Measurements from ENCODE around the gene OGG1. TPM values are rescaled to one million over a fixed set of nuclear protein-coding genes. Genes with fewer than 3 reads are reported as not detected.
A peak's percentile ranks its signal among the peaks of the same experiment; 100 is the strongest.

The OGG1 gene
- total and polyA plus RNA-seq, 4 donors: 15.7 to 32.6 (median 25.9) TPM

GRCh38 chr3:9747267-9747666 lies 2.5 kb upstream of the OGG1 start:
- no peak overlapping the region for H3K27ac ChIP-seq (ENCODE audit: low read depth in 1 of 2, low read length in 2 of 2)
- no peaks in the 10 kb centered on the region for H3K9me3 ChIP-seq (ENCODE audit: control insufficient read depth, low read length)
- ATAC-seq (ENCODE audit: low FRiP score) (no peak), DNase-seq (no peak)
- no peaks in the 10 kb centered on the region for H3K27me3 ChIP-seq (ENCODE audit: control insufficient read depth in 1 of 2, insufficient read depth in 2 of 2, low read length in 1 of 2)
- intact Hi-C loops (cut with DNase I): no loop called here
- no peak overlapping the region for H3K4me3 ChIP-seq (ENCODE audit: low read length in 2 of 2)
- 86 to 88% methylated on average over 8 of the region's 8 CpGs for WGBS, 2 donors
- H3K36me3 ChIP-seq (ENCODE audit: control insufficient read depth in 1 of 2, insufficient read depth in 2 of 2, low read length in 1 of 2): peaks cover 4 to 13% of the 10 kb centered on the region in 2 donors
- no peaks in the 10 kb centered on the region for H3K4me1 ChIP-seq (ENCODE audit: control insufficient read depth in 1 of 2, insufficient read depth in 2 of 2, low read length in 2 of 2)

GRCh38 chr3:9748031-9748430 lies 1.7 kb upstream of the OGG1 start:
- intact Hi-C loops (cut with DNase I): no loop called here
- H3K9me3 ChIP-seq (ENCODE audit: control insufficient read depth, low read length): no peaks in the 10 kb centered on the region
- no peak overlapping the region for H3K27ac ChIP-seq (ENCODE audit: low read depth in 1 of 2, low read length in 2 of 2)
- H3K36me3 ChIP-seq (ENCODE audit: control insufficient read depth in 1 of 2, insufficient read depth in 2 of 2, low read length in 1 of 2): peaks cover 4 to 11% of the 10 kb centered on the region in 2 donors
- no peaks in the 10 kb centered on the region for H3K27me3 ChIP-seq (ENCODE audit: control insufficient read depth in 1 of 2, insufficient read depth in 2 of 2, low read length in 1 of 2)
- DNase-seq (no peak), ATAC-seq (ENCODE audit: low FRiP score) (no peak)
- 98 to 100% methylated on average over 2 of the region's 2 CpGs for WGBS, 2 donors
- no peak overlapping the region for H3K4me3 ChIP-seq (ENCODE audit: low read length in 2 of 2)
- no peaks in the 10 kb centered on the region for H3K4me1 ChIP-seq (ENCODE audit: control insufficient read depth in 1 of 2, insufficient read depth in 2 of 2, low read length in 2 of 2)

DNA sequence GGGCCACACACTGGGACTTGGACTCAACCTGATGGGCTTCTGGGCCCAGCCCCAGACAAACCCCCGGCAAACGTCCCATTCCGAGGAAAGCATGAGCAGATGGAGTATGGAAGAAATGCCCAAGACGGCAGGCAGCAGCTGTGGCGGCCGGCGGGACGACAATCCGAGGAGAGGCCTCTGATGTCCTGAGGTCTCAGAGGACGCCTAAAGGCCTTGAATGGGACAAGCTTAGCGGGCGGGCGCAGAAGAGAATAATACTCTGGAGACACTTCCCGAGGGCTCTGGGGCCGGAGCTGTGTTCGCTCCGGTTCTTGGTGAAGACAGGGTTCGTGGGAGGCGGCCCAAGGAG lies 482 bp upstream of the OGG1 start:
- Histone ChIP-seq H3K4me1 (ENCODE audit: control insufficient read depth in 1 of 2, insufficient read depth in 2 of 2, low read length in 2 of 2) (no peaks in the 10 kb centered on the region), H3K27ac (ENCODE audit: low read depth in 1 of 2, low read length in 2 of 2) (peak overlapping the region; percentile 12 to 74), H3K27me3 (ENCODE audit: control insufficient read depth in 1 of 2, insufficient read depth in 2 of 2, low read length in 1 of 2) (no peaks in the 10 kb centered on the region), H3K4me3 (ENCODE audit: low read length in 2 of 2) (peak overlapping the region; percentile 19 to 32), H3K36me3 (ENCODE audit: control insufficient read depth in 1 of 2, insufficient read depth in 2 of 2, low read length in 1 of 2) (peaks cover 0 to 7% of the 10 kb centered on the region in 2 donors), H3K9me3 (ENCODE audit: control insufficient read depth, low read length) (no peaks in the 10 kb centered on the region)
- DNase-seq: no peak
- intact Hi-C loops (cut with DNase I): loop anchor here in 1 of 2 donors (1.0 kb wide), 1 partner anchor 18 kb away; the partner anchor contains the start of gene BRPF1
- ATAC-seq (ENCODE audit: low FRiP score): no peak
- WGBS, 2 donors: 0 to 1% methylated on average over 19 of the region's 19 CpGs

- intact Hi-C loops (cut with DNase I): loop anchor here (5.0 kb wide), 1 partner anchor 42 kb away; the partner anchor contains the start of genes ARPC4 (in 2 of the 2) and TADA3 (in 2 of the 2)
- no peak for ATAC-seq (ENCODE audit: low FRiP score)
- Histone ChIP-seq H3K27ac (ENCODE audit: low read depth in 1 of 2, low read length in 2 of 2) (no peak overlapping the region), H3K27me3 (ENCODE audit: control insufficient read depth in 1 of 2, insufficient read depth in 2 of 2, low read length in 1 of 2) (no peaks in the 10 kb centered on the region), H3K4me1 (ENCODE audit: control insufficient read depth in 1 of 2, insufficient read depth in 2 of 2, low read length in 2 of 2) (no peaks in the 10 kb centered on the region), H3K9me3 (ENCODE audit: control insufficient read depth, low read length) (no peaks in the 10 kb centered on the region), H3K4me3 (ENCODE audit: low read length in 2 of 2) (peak overlapping the region; percentile 24 to 29), H3K36me3 (ENCODE audit: control insufficient read depth in 1 of 2, insufficient read depth in 2 of 2, low read length in 1 of 2) (no peaks in the 10 kb centered on the region)
- DNase-seq: no peak
- WGBS, 2 donors: 27 to 31% methylated on average over 17 of the region's 17 CpGs
Observed at GRCh38 chr3:9750556-9751411, 1.0 kb downstream of the OGG1 start.

GRCh38 chr3:9754678-9755077 lies 4.9 kb downstream of the OGG1 start:
- no peak overlapping the region for H3K27ac ChIP-seq (ENCODE audit: low read depth in 1 of 2, low read length in 2 of 2)
- no peaks in the 10 kb centered on the region for H3K9me3 ChIP-seq (ENCODE audit: control insufficient read depth, low read length)
- no peaks in the 10 kb centered on the region for H3K4me1 ChIP-seq (ENCODE audit: control insufficient read depth in 1 of 2, insufficient read depth in 2 of 2, low read length in 2 of 2)
- no peak for ATAC-seq (ENCODE audit: low FRiP score)
- no peaks in the 10 kb centered on the region for H3K27me3 ChIP-seq (ENCODE audit: control insufficient read depth in 1 of 2, insufficient read depth in 2 of 2, low read length in 1 of 2)
- 74 to 76% methylated on average over 8 of the region's 8 CpGs for WGBS, 2 donors
- intact Hi-C loops (cut with DNase I): loop anchor here (5.0 kb wide), 1 partner anchor 38 kb away; the partner anchor contains the start of genes ARPC4 (in 2 of the 2) and TADA3 (in 2 of the 2)
- H3K36me3 ChIP-seq (ENCODE audit: control insufficient read depth in 1 of 2, insufficient read depth in 2 of 2, low read length in 1 of 2): peaks cover 0 to 7% of the 10 kb centered on the region in 2 donors
- no peak overlapping the region for H3K4me3 ChIP-seq (ENCODE audit: low read length in 2 of 2)
- no peak for DNase-seq

DNA sequence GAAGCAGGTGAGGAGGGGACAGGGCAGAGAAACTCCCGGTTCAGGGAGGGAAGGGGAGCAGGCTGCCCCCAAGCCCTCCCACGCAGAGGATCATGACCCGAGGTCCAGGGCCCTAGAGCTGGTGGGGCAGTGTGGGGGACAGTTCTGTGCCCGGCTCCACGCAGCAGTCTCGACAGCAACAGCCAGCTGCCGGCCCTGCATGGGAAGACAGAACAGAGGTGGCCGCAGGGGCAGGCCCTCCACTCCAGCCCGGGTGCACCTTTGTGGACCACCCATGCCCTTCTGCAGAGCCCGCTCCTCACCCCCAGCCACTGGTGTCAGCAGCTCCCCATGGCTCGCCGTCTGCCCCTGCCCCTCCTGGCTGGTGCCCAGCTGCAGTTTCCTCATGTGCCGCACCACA lies 7.7 kb downstream of the OGG1 start:
- peaks cover 0 to 7% of the 10 kb centered on the region in 2 donors for H3K36me3 ChIP-seq (ENCODE audit: control insufficient read depth in 1 of 2, insufficient read depth in 2 of 2, low read length in 1 of 2)
- whole genome bisulfite sequencing, 2 donors: 81 to 86% methylated on average over 13 of the region's 13 CpGs

DNA sequence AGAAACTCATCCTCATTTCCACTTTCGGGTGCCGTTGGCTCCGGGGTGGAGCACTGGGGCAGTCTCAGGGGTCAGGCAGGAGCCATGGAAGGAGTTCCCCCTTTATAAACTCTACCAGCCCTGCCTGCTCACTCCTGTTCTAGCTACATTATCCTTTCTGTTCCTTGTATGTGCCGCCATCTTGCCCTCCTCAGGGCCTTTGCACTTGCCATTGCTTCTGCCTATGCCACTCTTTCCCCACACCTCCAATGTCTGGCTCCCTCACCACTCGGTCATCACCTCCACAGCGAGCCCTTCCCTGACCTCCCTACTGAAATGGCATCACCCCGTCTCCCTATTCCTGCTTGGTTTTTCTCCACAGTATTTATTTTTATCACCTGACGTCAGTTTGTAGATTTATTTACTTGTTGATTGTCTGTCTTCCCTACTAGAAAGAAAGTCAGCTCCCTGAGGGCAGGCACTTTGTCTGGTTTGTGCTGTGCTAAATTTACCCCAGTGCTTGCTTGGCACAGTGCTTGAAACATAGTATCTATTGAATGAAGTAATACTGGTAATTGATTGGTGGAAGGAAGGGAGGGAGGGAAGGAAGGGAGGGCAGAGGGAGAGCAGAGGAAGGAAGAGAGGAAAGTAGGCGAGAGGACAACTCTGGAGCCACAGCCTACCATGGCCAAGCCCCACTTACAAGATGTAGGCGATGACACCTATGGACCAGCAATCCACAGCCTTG lies 11.2 kb downstream of the OGG1 start:
- no peak for ATAC-seq (ENCODE audit: low FRiP score)
- intact Hi-C loops (cut with DNase I): no loop called here
- Histone ChIP-seq H3K4me3 (ENCODE audit: low read length in 2 of 2) (no peak overlapping the region), H3K27me3 (ENCODE audit: control insufficient read depth in 1 of 2, insufficient read depth in 2 of 2, low read length in 1 of 2) (no peaks in the 10 kb centered on the region), H3K36me3 (ENCODE audit: control insufficient read depth in 1 of 2, insufficient read depth in 2 of 2, low read length in 1 of 2) (peaks cover 0 to 8% of the 10 kb centered on the region in 2 donors), H3K9me3 (ENCODE audit: control insufficient read depth, low read length) (no peaks in the 10 kb centered on the region), H3K27ac (ENCODE audit: low read depth in 1 of 2, low read length in 2 of 2) (no peak overlapping the region), H3K4me1 (ENCODE audit: control insufficient read depth in 1 of 2, insufficient read depth in 2 of 2, low read length in 2 of 2) (no peaks in the 10 kb centered on the region)
- WGBS, 2 donors: 96% methylated on average over 10 of the region's 10 CpGs
- DNase-seq: no peak

More for the DNA sequence above, 7.7 kb downstream of the OGG1 start:
- DNase-seq (no peak), ATAC-seq (ENCODE audit: low FRiP score) (no peak)
- intact Hi-C loops (cut with DNase I): no loop called here
- Histone ChIP-seq H3K9me3 (ENCODE audit: control insufficient read depth, low read length) (no peaks in the 10 kb centered on the region), H3K4me3 (ENCODE audit: low read length in 2 of 2) (no peak overlapping the region), H3K27ac (ENCODE audit: low read depth in 1 of 2, low read length in 2 of 2) (no peak overlapping the region), H3K4me1 (ENCODE audit: control insufficient read depth in 1 of 2, insufficient read depth in 2 of 2, low read length in 2 of 2) (no peaks in the 10 kb centered on the region), H3K27me3 (ENCODE audit: control insufficient read depth in 1 of 2, insufficient read depth in 2 of 2, low read length in 1 of 2) (no peaks in the 10 kb centered on the region)

DNA sequence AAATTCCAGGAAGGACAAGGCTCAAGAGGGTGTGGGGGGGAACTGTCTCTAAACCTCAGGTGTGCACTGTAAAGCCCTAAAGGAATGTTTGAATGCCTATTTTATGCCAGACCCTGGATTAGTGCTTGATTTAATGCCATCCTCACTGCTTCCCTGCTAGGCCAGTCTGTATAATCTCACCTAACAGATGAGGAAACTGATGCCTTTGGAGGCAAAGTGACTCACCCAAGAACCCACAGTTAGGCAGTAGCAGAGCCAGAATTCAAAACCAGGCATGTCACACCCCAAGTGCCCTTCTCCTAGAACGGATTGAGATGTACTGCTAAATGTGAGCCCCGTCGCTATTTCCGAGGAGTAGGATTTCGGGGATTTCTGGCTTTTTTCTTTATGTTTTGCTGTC lies 12.2 kb downstream of the OGG1 start:
- H3K9me3 ChIP-seq (ENCODE audit: control insufficient read depth, low read length): no peaks in the 10 kb centered on the region
- no peaks in the 10 kb centered on the region for H3K27me3 ChIP-seq (ENCODE audit: control insufficient read depth in 1 of 2, insufficient read depth in 2 of 2, low read length in 1 of 2)
- peaks cover 0 to 6% of the 10 kb centered on the region in 2 donors for H3K36me3 ChIP-seq (ENCODE audit: control insufficient read depth in 1 of 2, insufficient read depth in 2 of 2, low read length in 1 of 2)
- intact Hi-C loops (cut with DNase I): no loop called here
- H3K27ac ChIP-seq (ENCODE audit: low read depth in 1 of 2, low read length in 2 of 2): no peak overlapping the region
- ATAC-seq (ENCODE audit: low FRiP score): no peak
- no peak for DNase-seq
- WGBS, 2 donors: 94 to 96% methylated on average over 5 of the region's 5 CpGs
- no peak overlapping the region for H3K4me3 ChIP-seq (ENCODE audit: low read length in 2 of 2)
- no peaks in the 10 kb centered on the region for H3K4me1 ChIP-seq (ENCODE audit: control insufficient read depth in 1 of 2, insufficient read depth in 2 of 2, low read length in 2 of 2)

Data from aorta (tissue), 5 donors.